ENCODE results near the gene RCOR1.
"Not testable (repeated sequence)": the region's sequence is repeated elsewhere in the genome, so short reads cannot be mapped to it uniquely, and the experiment has no call there.

RCOR1 gene

DNA sequence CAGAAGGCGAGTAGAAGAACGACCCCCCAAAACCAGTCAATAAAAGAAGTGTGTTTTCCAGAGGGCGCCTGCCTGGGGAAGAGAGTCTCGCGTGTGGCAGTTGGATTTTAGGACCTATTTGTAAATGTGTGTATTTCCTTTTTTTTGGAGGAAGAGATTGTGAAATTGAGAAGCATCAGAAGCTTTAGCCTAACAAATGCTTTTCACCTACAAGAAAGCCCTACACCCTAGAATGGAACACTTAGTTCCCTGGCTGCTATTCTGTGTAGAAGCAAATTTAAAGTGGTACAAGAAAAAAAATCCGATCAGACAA is 1.3 kb downstream of the RCOR1 start:
- DNase-seq, result no peak

DNA sequence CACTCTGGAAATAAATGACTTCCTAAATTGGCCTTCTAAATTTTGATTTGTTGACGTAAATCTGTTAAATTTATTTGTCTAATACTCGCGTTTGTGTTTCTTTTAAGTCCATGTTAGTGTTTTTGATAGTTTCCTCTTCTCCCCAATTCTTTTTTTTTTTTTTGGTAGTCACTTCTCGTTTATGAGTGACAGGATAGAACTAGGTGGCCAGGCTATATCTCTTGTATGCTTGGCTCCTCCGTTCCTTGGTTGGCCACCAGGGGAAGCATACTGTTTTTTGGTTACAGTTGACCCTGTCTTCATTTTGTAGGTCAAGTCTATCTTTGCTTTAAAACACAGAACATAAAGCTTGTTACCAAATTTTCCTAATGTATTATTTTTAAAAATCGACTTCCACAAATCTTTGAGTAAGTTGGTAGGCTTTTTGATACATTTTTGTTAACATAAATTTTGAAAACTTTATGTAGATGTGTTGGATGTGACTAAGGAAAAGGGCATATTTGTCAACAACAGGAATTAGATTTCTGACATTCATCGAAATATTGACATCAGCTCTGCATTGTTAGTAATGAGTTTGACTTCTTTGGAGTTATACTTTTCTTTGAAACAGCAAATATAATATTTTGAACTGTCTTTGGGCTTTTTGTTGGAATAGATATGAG is 2.2 kb downstream of the RCOR1 start:
- DNase-seq, result peak; percentile 74

DNA sequence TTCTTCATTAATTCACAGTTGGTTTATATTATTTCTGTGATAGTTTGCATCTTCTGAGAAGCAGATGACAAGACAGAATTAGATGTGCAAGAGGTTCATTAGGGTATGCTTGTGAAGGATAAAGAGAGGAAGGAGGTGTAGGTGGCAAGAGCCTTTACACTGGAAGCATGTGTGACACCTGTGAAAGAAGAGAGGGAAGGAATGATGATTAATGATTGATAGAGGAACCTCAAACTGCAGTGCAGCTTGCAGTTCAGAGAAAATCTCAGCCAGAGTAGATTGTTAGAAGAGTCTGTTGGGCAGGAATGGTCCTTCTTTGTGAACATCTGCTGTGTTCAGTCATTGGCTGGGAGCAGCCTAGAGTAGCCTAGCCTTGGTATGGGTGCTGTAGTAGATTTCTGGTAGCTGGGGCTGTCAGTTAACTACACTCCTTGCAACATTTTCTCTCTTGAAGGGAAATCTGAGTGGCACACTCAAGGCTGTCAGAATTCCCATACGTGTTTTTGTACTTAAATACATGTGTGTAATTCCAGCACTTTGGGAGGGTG is 9.0 kb downstream of the RCOR1 start:
- no peak for DNase-seq

DNA sequence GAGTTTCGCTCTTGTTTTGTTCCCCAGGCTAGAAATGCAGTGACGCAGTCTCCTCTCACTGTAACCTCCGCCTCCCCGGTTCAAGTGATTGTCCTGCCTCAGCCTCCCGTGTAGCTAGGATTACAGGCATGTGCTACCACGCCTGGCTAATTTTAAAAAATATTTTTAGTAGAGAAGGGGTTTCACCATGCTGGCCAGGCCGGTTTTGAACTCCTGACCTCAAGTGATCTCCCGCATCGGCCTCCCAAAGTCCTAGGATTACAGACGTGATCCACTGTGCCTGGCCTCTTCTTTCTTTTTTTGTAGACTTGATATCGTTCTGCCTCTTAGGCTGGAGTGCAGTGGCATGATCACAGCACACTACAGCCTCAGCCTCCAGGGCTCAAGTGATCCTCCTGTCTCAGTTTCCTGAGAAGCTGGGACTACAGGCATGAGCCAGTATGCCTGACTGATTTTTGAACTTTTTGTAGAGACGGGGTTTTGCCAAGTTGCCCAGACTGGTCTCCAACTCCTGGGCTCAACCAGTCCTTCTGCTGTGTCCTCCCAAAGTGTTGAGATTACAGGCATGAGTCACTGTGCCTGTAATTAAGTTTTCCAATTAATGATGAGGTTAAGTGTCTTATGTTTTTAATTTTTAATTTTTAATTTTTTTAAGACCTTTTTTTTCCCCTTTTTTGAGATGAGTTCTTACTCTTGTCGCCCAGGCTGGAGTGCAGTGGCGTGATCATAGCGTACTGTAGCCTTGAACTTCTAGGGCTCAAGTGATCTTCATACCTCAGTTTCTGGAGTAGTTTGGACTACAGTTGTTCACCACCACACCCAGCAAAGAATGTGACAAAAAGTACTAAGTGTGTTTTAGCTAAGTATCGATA is 10.2 kb downstream of the RCOR1 start:
- no peak for DNase-seq

DNA sequence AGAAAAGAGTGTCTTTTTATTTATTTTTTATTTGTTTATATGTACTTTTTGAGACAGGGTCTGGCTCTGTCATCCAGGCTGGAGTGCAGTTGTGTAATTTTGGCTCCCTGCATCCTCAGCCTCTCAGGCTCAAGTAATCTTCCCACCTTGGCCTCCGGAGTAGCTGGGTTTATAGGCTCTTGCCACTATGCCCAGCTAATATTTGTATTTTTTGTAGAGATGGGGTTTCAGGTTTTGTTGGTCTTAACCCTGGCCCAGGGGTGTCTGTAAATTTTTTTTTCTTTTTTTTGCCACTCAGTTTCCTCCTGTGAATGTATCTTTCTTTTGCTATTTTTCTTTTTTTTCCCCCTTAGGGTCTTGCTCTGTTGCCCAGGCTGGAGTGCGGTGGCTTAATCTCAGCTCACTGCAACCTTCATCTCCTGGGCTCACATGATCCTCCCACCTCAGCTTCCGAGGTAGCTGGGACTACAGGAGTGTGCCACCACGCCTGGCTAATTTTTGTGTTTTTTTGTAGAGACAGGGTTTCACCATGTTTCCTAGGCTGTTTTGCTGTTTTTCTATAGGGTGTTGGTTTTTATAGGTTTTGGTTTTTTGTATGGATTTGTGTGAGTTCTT is 11.0 kb downstream of the RCOR1 start:
- DNase-seq, result no peak

DNA sequence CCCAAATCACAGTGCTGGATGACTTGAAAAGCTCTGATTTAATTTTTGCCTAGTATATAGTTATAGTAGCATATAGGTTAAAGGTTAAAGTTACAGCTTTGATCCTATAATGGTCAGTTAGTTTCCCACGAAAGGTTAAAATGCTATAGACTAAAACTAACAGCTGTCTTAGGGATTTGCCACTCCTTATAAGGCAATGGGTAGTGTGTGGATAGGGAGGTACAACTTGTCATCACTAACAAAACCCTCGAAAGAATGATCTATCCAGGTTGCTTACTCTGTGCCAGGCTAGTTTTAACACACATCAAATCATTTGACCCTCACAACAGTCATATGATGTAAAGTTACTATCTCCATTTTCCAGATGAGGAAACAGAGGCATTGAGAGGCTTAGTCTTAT is 11.7 kb downstream of the RCOR1 start:
- DNase-seq, result no peak

DNA sequence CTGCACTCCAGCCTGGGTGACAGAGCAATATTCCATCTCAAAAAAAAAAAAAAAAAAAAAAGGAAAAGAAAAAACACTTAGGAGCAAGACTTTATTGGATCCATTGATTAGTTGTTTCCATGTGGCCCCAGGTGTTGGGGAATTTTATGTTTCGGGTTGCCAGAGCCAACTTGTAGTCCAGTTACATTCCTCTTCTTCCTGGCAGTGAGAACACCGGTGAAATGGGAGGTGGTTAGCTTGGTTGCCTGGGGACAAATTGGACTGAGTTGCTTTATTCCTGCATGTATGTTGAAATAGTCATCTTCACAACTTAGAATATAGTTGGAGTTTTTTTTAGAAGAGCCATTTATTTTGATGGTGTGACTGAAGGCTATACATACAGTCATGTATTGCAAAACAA is 12.6 kb downstream of the RCOR1 start:
- no peak for DNase-seq

DNA sequence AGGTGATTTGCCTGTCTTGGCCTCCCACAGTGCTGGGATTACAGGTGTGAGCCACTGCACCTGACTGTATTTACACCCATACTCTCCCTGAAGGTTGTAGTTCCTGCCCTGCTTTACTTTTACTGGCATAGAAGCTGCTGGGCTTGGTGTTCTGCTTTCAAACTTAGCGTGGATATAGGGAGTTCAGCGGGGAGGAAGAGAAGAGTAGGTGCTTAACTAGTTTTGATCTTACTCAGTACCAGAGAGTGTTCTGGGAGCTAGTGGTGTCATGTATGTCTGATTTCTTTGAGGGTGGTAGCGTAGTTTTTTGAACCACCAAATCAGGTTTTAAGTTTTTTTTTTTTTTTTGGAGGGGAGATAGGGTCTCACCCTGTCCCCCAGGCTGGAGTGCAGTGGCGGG is 13.8 kb downstream of the RCOR1 start:
- DNase-seq, result no peak

DNA sequence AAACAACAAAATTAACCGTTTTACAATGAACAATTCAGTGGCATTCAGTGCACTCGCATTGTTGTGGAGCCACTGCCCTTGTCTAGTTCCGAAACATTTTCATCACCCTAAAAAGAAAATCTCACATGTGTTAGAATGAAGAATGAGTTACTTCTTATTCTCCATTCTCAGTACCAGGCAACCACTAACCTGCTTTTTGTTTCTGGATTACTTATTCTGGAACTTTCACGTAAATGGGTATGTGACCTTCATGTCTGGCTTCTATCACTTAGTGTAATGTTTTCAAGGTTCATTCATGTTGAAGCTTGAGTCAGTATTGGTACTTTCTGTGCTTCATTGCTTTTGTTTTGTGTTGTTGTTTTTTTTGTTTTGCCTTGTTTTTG is 15.6 kb downstream of the RCOR1 start:
- no peak for DNase-seq

DNA sequence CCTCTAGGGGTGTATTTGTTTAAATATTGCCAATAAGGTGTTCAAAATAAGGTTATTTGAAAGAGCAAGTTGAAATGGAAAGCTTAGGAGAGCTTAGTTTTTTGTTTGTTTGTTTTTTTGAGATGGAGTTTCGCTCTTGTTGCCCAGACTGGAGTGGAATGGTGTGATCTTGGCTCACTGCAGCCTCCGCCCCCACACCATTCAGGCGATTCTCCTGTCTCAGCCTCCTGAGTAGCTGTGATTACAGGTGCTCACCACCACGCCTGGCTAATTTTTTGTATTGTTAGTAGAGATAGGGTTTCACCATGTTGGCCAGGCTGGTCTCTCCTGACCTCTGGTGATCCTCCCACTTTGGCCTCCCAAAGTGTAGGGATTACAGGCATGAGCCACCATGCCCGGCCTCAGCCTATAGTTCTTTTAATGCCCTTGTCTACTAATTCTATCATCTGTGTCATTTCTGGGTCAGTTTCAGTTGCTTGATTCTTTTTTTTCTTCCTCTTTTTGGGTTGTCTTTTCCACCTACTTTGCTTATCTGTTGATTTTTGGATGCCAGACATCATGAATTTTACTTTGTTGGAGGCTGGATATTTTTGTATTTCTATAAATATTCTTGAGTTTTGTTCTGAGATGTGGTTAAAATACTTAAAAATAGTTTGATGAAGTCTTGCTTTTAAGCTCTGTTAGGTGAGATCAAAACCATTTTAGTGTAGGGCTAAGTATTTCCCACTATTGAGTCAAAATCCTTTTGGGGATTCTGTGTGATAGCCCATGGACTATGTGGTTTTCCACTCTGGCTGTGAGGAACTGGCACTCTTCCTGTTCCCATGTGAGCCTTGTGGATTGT is 18.7 kb downstream of the RCOR1 start:
- no peak for DNase-seq

DNA sequence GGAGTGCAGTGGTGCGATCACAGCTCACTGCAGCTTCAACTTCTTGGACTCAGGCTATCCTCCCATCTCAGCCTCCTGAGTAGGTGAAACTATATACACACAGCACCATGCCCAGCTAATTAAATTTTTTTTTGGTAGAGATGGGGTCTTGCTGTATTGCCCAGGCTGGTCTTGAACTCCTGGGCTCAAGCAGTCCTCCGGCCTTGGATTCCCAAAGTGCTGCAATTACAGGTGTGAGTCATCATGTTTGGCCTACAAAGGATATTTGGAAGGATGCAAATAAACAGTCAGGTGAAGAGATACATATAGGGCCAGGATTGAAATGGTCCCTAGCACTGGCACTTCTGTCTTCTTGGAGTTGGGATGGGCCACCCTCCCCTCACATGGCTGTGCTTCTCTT is 23.9 kb downstream of the RCOR1 start:
- no peak for DNase-seq

DNA sequence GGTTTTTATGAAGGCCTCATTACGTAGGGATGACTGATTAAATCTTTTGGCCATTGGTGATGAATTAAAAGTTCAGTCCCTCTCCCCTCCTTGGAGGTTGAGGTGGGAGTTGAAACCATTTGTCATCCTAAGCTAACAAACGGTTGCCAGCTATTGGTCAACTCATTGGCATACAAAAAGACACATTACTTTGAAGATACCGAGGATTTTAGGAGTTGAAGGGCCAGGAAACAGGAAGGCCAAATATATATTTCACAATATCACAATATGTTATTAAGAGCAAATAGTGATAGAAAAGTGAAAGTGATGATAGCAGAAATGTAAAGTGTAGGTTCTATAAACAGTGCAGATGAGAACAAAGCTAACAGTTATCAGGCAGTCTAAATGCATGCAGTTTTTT is 24.4 kb downstream of the RCOR1 start:
- DNase-seq, result no peak

DNA sequence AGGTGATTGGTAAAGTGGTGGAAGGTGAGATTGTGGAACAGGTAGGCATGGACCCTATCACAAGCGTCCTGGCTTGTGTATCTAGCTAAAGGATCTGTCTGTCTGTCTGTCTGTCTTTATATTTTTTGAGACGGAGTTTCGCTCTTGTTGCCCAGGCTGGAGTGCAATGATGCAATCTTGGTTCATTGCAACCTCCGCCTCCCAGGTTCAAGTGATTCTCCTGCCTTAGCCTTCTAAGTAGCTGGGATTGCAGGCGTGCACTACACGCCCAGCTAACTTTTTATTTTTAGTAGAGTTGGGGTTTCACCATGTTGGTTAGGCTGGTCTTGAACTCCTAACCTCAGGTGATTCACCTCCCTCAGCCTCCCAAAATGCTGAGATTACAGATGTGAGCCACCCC is 26.6 kb downstream of the RCOR1 start:
- not testable (repeated sequence) for DNase-seq

DNA sequence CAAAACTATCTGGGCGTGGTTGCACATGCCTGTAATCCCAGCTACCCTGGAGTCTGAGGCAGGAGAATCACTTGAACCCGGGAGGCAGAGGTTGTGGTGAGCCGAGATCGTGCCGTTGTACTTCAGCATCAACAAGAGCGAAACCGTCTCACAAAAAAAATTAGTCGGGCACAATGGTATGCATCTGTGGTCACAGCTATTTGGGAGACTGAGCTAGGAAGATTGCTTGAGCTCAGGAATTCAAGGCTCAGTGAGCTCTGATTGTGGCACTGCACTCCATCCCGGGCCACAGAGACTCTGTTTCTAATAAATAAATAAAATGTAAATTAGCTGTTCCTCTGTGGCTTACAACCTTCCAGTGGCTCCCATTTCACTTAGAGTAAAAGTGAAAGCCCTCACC is 28.0 kb downstream of the RCOR1 start:
- DNase-seq, result no peak

DNA sequence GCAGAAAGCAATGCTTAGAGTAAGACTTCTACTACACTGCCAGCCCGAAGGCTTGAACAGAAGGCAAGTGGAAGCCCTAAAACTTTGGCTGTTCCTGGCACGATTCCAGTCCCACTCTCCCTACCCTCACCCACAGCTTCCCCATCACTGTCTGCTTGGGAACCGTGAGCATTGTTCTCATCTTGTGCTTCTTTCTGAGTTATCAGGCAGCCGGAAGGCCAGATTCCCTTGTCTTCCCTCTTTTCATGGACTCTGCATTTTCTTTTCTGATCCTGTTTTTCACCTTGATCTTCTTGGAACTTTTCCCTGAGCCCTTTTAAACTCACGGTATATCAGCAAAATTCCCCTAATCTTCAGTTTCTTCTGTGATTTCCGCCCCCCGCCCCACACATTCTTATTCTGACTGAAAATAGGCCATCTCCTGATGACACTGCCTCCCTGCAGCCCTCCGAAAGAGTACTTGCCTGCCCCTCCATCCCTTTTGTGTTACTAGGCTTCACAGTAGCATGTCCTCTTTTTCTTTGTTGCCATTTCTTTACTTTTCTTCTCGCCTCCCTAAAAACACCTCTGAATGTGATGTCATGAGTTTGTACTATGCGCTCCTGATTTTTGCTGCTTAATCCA is 29.9 kb downstream of the RCOR1 start:
- no peak for DNase-seq

DNA sequence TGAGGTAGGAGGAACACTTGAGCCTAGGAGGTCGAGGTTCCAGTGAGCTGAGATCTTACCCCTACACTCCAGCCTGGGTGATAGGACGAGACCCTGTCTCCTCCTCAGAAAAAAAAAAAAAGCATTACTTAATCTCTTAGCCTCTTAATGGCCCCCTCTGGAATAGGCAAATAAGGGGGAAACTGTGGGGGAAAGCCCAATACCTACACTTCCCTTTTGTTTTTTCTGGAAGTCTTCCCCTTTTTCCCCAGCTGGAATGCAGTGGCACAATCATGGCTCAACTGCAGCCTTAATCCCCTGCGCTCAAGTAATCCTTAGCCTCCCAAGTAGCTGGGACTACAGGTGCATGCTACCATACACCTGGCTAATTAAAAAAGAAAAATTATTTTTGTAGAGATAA is 32.2 kb downstream of the RCOR1 start:
- DNase-seq, result no peak

DNA sequence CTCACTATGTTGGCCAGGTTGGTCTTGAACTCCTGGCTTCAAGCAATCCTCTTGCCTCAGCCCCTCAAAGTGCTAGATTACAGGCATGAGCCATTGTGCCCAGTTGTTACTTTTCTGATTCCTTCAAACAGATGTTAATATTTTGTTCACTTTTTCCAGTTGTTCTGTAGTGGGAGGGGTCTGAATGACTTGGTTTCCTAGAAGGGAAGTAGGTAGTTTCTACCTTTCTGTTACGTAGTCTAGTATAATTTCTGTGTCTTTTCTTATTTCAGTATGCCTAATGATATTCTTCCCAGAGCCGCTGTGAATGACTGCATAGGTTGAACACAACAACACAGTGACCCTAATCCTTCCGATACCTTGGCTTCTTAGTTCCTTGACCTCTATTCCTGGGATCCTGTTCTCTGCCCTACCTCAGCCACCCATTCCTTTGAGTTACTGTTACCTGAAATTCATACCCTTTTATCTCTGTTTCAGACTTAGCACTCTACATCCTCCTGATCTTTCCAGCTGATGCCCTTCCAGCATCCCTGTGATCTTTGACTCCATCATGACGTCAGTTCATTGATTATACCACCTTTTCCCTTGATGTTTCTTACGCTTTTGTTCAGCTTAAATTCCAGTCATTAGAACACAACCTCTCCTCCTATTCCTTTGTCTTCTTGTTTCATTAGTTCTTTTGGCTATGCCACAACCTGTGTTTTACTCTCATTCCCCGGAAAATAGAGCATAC is 33.3 kb downstream of the RCOR1 start:
- no peak for DNase-seq

DNA sequence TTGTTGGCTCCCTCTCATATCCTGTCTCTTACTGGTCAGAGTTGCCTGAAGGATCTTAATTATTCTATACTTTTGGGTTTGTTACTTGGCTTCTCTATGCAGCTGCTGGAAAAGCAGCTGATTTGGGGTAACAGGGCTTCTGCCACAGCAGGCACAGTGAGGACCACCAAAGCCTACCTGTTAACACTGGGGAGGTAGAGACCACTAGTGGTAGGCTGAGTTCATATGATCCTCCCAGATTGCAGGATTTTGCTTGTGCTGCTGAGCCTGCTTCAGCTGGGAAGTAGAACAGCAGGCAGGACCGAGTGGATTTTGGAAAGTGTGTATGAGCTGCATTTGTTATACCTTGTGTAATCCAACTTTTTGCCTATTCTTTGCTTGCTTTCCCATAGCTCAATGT is 34.1 kb downstream of the RCOR1 start:
- no peak for DNase-seq

DNA sequence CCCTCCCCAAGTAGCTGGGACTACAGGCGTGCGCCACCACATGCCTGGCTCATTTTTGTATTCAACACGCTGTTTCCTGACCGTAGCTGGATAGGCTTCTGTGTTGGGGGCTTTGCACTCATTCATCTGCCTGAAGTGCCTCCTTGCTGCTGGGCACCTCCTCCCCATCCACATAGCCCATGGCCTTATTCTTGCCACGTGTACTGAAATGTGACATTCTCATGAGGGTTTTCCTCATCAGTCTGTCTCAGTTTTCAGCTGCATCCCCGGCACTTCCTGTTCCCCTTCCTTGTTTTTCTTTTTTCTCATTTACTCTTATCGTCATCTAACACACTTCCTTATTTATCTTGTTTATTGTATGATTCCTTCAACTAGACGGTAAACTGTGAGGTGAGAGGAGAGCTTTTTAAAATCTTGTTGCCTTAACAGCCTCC is 36.6 kb downstream of the RCOR1 start:
- no peak for DNase-seq

DNA sequence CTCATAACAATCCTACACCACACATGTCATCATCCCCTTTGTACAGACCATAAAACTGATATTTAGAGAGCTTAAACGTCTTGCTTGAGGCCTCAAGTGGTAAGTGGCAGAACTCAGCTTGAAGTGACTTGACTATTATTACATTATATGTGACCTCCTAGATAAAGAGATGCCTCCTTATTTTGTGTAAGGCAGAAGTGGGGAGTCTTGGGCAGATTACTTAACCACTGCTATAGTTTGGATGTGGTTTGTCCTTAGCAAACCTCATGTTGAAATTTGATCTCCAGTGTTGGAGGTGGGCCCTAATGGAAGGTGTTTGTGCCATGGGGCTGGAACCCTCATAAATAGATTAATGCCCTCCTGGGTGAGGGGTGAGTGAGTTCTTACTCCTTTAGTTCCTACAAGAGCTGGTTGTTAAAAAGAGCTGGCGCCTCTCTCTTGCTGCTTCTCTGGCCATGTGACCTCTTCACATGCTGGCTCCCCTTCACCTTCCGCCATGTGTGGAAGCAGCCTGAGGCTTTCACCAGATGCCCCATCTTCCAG is 37.4 kb downstream of the RCOR1 start:
- no peak for DNase-seq

DNA sequence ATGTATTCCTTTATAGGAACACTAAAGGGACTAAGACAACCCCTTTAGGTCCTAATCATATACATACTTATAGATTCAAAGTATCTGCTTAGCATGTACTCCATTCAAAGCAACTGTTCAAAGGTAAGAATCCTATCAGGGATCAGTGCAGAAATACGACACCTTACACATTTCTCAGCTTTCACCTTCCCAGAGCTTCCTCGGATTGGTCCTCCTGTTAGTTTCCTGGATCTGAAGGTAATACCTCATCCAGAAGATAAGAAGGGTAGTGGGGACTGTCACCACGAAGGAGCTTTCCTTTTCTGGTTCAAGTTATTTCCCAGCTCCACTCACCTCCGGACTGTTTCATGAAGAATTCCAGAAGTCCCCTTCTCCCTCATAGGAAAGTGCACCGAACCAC is 38.0 kb downstream of the RCOR1 start:
- DNase-seq, result no peak

DNA sequence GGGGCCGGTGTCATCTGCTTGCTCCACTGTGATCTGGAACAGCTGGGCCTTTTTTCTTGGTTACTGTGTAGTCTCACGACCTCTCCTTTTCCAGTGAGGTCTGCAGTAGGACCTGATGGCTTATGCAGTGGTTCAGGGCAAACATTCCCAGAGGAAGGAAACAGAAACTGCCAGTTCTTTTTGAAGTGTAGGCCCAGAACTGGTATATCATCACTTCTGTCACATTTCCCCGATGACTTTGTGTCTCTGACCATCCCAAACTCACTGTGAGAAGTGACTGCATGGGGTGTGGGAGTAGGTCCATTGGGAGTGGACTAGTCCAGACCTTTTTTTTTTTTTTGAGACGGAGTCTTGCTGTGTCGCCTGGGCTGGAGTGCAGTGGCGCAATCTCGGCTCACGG is 38.4 kb downstream of the RCOR1 start:
- no peak for DNase-seq

Data from CD4-positive, alpha-beta T cell treated with Interleukin-21 for 1 hour (primary cell).